GM13976 (cell line): ENCODE results near the gene AKR1B1.

Experiments
- DNase-seq: peaks from one replicate; pipeline ENCODE4 v3.0.0; 2012; ENCODE audit warnings: low spot score
- CTCF ChIP-seq: IDR thresholded peaks from 2 replicates; pipeline ENCODE4 v1.5.1; 2012; ENCODE audit warnings: borderline replicate concordance, mild to moderate bottlenecking; ENCODE audit not compliant: insufficient read depth; ENCODE audit errors: extremely low read depth, missing control alignments, control extremely low read depth
- in situ Hi-C: fragments of 300-500 bp; cut with MboI; formaldehyde crosslinking; loops from one replicate; pipeline ENCODE4 v1.12.0; 2022; ENCODE audit warnings: low sequenced_read_pairs, mixed read lengths, inconsistent platforms; ENCODE audit not compliant: unreplicated experiment

The AKR1B1 gene

GRCh38 chr7:134454277-134454676, 4.6 kb downstream of the AKR1B1 start:
- no peak for DNase-seq
- in situ Hi-C loops, result no loop called here

GRCh38 chr7:134453518-134453917, 5.4 kb downstream of the AKR1B1 start:
- DNase-seq, result no peak
- no peak for TF ChIP-seq CTCF
- in situ Hi-C loops, result no loop called here

More at GRCh38 chr7:134454277-134454676, 4.6 kb downstream of the AKR1B1 start:
- TF ChIP-seq CTCF, result no peak

GRCh38 chr7:134452991-134453473, 5.9 kb downstream of the AKR1B1 start:
- no peak for TF ChIP-seq CTCF
- in situ Hi-C loops, result no loop called here
- DNase-seq, result no peak

- in situ Hi-C loops, result no loop called here
- no peak for TF ChIP-seq CTCF
- DNase-seq, result no peak
Measured at GRCh38 chr7:134452419-134452838, 6.5 kb downstream of the AKR1B1 start.

- DNase-seq, result no peak
- no peak for TF ChIP-seq CTCF
- in situ Hi-C loops, result no loop called here
Measured at GRCh38 chr7:134451656-134452055, 7.2 kb downstream of the AKR1B1 start.

GRCh38 chr7:134450294-134451000, 8.5 kb downstream of the AKR1B1 start:
- TF ChIP-seq CTCF, result no peak
- in situ Hi-C loops, result no loop called here
- DNase-seq, result no peak
